Thyroid gland (tissue), 4 donors: ENCODE results near the gene KLHL41.

ENCODE experiments used
- POLR2A ChIP-seq, 2 donors: fragments of 450-650 bp; IDR thresholded peaks; one replicate each; pipeline ENCODE4 v1.6.1; 2017; ENCODE audit warnings: antibody characterized with exemption in 2 of 2, mild to moderate bottlenecking in 2 of 2, moderate library complexity in 1 of 2
- TF ChIP-seq, protein P1 (sequence below), 6 experiments: fragments of 200-600 bp in 3 of 6; fragments of 450-650 bp in 3 of 6; sonication (generic) in 3 of 6; IDR thresholded peaks; one replicate each; pipeline ENCODE4 v1.5.1; 2016 to 2019; ENCODE audit warnings: antibody characterized with exemption in 6 of 6, mild to moderate bottlenecking in 2 of 6, inconsistent platforms in 1 of 6, moderate library complexity in 1 of 6

DNA sequence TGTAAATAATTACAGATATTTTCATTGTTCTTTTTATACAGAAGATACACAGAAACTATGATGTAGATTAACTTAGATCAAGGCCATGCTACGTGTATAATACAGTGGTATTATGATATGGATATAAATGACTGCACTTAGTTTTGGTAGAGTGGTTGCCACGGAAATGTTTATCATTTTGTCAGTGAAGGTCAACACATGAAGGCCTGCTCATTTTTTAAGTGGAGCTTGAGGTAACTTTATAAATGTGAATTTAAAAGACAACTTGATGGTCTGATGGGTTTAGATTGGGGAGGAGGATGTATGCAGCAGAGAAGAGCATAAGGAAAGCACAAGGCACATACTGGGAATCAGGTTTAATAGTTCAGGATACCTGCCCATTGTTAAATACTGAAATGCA lies 44.6 kb upstream of the KLHL41 start:
- no peak for TF ChIP-seq POLR2A (IDR thresholded peaks at IDR 0.05)
- TF ChIP-seq, protein P1, sequence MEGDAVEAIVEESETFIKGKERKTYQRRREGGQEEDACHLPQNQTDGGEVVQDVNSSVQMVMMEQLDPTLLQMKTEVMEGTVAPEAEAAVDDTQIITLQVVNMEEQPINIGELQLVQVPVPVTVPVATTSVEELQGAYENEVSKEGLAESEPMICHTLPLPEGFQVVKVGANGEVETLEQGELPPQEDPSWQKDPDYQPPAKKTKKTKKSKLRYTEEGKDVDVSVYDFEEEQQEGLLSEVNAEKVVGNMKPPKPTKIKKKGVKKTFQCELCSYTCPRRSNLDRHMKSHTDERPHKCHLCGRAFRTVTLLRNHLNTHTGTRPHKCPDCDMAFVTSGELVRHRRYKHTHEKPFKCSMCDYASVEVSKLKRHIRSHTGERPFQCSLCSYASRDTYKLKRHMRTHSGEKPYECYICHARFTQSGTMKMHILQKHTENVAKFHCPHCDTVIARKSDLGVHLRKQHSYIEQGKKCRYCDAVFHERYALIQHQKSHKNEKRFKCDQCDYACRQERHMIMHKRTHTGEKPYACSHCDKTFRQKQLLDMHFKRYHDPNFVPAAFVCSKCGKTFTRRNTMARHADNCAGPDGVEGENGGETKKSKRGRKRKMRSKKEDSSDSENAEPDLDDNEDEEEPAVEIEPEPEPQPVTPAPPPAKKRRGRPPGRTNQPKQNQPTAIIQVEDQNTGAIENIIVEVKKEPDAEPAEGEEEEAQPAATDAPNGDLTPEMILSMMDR (IDR thresholded peaks at IDR 0.05), result no peak
